ENCODE results near the gene ZNF618.

The ZNF618 gene

DNA sequence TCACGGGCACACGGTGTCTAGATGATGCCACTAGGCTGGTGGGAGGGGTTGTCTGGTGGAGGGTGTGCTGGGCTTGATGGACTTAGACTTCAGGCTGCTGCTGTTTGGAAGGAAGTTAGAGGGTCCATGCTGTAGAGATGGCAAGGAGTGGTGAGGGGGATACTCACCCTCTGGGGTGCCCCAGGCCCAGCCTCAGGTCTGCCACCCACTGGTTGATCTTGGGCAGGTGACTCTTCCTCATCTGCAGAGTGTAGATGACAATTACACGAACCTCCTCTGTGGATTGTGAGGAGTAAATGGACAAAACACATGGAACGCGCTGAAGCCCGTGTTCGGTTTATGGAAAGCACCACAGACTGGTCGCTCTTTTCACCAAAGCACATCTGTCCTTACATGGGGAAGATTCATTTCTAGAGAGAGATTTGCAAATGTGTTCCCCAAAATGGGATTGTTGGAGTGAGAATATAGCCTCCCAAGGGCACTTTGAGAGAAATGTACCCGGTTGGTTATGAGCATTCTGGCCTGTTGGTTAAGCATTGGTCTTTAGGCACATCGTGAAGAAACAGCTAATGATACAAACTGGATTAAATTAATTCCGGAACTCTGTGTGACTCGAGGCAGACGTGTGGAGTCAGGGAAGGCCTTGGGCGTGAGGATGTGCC lies 58.2 kb downstream of the ZNF618 start:
- DNase-seq (ENCODE audit: low spot score): no peak

DNA sequence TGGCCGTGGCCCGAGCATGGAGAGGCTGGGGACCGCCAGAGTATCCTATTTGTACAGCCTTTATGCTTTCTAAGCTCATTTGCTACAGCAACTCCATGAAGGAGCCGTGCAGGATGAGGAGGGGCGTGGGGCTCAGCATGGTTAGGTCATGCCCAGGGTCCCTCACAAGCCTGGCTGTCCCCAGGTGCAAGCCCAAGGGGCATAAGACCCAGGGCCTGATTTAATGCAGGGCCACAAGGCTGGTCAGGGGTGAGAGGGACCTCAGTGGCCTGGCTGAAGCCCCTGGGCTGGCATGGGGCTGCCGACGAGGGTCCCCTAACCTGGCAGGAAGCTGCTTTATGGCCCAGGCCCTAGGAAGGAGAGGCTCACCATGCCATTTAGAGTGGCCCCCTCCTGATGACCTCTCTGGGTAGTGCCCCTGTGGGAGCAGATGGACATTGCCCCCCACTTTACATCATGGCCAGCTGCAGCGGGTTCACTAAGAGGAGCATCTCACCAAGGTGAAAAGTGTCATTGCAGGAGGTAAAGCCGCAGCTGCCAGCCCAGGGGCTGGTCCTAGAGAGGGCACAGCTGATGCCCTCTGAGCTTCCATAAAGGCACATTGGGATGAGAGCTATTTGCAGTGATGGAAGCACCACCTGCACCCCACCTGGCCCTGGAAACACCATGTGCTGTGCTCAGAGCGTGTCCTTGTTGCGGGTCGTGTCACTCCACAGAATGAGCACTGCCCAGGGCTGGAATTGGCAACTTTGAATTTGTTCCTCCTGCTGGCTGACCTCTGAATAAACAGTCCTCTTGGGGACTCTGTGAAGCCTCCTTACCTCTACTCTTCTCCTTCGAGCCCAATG lies 58.9 kb downstream of the ZNF618 start:
- no peak for DNase-seq (ENCODE audit: low spot score)

DNA sequence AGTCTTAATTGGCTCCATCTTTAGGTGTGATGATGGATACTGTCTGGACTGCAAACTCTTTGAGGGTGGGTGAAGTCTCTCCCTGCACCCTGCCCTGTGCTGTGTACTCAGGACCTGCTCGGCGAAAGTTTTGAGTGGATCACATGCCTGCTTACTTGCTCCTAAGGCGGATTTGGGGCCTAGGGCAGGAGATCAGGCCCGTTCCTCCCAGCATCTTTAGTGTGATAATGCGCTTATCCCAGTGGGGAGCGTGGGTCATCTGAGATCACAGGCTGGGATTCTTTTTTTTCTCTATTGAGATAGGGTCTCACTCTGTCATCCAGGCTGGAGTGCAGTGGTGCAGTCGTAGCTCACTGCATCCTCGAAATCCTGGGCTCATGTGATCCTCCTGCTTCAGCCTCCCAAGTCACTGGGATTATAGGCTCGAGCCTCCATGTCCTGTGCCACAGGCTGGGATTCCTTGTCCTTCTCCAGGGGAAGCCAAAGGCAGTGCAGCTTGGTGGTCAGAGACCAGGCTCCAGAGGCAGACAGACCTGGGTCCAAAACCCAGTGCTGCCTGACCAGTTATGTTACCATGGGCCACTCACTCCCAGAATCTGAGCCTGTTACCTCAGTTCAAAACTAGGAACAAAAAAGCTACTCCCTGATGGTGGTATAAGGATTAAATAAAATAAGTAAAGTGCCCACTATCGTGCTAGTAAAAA lies 59.7 kb downstream of the ZNF618 start:
- no peak for DNase-seq (ENCODE audit: low spot score)

DNA sequence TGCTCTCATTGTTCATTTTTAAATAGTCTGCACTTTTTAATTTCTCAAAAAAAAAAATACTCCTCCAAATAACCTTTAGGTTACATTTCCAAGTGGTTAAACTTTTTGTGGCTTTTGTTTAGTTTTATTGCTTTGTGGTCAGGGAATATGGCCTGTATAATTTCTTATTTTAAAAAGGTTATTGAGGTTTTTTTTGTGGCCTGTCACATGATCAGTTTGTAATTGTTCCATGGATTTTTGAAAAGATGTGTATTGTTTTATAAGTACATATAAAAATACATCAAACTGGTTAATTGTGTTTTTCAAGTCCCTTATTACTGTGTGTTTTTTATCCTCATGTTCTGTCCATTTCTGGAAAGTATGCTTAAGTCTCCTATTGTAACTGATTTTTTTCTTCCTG lies 64.0 kb downstream of the ZNF618 start:
- no peak for DNase-seq (ENCODE audit: low spot score)

DNA sequence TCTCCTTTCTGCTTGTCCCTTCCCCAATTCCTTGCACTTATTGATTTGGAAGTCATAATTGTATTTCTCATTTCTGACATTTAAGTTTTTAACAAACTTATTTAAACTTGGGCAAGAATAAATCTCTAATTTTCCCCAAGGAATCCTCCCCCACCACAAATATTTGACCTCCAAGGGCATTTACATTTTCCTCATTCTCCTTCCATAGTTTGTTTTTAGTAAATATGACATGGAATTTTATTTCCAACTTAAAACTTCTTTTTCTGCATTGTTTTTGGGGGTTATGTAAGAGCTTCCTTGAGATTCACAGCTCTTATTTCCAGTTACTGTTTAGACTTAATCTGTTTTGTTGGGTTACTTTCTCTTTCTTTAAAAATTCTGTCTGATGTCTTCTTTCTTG lies 64.9 kb downstream of the ZNF618 start:
- DNase-seq (ENCODE audit: low spot score): peak; percentile 12

DNA sequence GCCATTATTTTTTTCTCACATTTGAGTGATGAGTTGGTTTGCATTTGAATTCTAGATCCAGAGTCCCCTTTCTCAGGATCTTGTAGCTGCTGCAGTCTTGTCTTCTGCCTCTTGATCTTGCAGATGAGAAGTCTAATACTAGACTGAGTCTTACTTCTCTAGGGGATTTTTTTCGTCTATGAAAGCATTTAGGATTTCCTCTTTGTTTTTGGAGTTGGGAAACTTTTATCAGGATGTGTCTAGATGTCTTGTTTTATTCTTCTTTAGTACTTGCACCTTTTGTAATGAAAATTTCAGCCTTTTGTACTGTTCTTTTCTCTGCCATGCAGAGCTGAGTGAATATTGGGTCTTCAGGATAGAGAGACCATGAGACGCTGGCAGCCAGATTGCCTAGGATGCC lies 65.4 kb downstream of the ZNF618 start:
- peak; percentile 12 for DNase-seq (ENCODE audit: low spot score)

DNA sequence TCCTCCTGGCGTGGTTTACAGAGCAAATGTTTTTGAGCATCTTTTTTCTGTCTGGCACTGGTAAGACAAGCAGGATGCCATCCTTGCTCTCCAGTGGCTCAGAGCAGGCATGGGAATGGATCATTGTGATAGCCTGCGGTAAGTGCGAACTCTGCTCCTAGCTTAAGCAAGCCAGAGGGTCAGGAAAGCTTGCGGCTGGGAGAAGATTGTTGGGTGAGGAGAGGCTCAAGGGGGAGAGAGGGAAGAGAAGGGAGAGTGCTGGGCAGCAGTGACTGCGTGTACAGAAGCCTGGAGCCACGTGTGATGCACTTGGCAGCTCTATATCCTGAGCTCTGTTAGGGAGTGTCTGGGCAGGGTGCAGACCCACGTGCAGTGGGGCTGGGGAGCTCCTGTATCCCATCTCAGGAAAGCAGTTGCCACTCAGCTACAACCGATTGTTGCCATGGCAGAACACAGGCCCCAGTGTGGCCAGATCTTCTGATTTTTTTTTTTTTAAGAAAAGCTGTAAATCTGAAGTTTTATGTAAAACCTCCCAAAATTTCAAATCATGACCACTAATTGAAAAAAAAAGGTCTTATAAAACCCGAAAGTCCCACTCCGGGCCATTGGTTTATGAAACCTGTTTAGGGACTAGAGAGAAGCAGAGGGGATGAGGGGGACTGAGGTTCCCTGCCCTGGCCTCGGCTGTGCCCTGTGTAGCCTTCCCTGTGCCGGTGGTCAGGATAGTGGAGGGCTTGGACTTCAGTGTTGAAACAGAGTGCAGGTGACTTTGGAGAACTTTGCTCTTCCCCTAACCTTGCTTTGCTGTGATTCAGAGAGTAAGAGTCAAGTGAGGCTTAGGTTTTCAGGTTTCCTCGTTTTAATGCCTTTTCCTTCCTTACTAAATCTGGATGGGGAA lies 67.3 kb downstream of the ZNF618 start:
- DNase-seq (ENCODE audit: low spot score): no peak

DNA sequence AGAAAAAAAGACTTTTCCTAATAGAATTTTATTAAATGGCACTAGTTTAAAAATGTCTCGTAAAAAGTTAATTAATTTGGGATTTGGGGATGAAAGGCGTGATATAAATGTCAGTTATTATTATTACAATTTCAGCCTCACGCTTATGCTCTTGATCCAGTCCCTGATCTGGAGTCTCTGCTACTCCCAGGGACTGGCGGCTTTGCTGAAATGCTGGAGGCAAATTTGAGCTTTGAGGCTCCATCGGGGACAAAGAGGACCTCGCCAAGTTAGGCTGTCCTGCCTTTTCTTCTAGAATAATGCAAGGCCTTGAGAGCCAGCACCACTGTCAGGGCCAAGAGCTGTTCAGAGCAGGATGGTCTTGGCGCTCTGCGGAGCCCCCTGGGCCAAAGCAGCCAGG lies 69.7 kb downstream of the ZNF618 start:
- DNase-seq (ENCODE audit: low spot score): no peak

DNA sequence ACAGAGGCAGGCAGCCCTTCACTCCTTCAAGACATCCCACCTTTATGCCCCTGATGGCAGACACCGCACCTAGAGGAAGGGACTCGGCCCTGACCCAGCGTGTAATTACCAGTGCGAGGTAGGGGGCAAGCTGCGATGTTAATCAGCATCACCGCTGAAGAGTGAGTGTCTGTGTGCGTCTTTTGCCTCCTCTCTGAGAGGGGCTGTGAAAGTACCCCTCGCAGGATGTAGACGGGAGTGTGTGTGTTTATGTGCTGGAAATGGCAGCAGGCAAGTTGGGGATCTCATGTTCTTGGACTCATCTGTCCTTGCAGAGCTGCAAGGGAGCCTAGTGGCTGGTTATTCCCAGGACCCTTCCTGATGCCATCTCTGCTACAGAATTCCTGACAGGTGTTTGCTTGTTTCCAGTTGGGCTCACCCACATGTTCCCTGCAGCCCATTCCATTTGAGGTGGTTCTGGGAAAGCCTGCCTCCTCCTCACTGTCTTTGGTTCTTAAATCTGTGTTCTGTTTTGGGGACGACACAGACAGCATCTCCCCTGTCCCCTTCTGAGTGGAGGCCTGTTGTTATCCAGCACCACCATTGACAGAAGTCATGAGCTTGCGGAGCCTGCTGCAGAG lies 70.5 kb downstream of the ZNF618 start:
- DNase-seq (ENCODE audit: low spot score): no peak

DNA sequence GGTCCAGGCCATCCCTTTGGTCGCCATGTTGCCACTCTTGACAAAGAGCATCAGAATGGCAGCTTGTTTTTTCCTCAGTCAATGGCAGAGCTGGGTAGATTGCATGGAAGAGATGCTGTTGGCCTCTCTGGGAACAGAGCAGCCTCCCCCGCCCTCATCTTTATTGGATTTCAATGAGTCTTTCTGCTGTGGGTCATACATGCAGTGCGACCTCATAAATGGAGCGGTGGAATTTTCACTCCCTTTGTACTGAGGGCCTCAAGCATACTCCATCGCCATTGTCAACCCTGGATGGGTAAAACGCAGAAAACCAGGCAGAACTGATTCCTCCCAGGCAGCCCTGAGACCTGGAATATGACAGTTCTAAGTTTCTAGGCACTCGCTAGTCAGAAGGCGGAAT lies 71.8 kb downstream of the ZNF618 start:
- no peak for DNase-seq (ENCODE audit: low spot score)

DNA sequence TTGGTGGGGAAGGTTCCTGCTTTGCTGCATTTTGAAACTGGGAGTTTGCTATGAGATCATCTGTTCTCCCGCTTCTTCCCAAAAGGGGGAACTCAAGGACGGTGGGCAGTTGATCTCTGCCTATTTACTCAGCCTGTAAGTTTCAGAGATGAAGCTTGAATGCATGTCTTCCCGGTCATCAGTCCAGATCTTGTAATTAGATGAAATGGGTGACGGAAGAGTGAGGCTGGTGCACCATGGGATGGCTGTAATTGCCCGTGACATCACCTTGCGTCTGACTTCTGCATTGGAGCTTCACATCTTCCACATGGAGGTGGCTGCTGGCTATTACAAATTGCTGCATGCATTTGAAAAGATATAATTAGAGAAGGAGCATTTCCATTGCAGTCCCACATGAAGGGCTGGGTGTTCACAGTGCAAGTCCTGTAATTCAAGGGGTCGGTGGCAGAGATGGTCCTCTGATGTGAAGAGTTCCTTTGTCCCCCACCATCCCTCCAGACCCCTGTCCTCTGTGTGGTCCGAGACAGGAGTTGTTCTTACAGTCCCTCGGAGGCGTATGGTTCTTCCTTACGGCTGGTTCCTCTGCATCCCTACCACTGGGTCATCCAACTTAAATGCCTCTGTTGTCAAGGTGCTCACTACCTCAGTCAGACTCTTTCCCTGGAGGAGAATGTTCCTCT lies 72.9 kb downstream of the ZNF618 start:
- no peak for DNase-seq (ENCODE audit: low spot score)

DNA sequence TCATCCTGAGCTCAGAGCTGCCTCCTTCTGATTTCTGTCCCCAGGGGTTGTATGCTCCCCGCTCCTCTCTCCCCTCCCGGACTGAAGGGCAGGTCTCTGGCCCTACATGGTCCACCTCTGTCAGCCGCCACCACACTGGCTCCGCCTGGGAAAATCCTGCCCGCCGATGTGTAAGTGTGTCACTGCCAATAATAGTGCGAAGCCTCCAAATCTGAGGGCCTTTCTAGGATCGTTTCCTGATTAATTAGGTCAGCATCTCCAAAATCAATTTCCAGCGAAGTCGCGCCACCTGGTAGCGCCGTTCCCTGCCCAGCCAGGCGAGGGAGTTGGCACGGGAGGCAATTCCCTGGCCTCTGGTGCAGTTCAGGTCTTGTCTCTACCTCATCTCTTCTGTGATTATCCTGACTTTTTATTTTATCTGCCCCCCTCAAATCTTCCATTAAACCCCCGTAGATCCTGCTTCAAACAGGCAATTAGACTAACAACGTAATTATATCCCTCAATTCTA lies 73.5 kb downstream of the ZNF618 start:
- no peak for DNase-seq (ENCODE audit: low spot score)

DNA sequence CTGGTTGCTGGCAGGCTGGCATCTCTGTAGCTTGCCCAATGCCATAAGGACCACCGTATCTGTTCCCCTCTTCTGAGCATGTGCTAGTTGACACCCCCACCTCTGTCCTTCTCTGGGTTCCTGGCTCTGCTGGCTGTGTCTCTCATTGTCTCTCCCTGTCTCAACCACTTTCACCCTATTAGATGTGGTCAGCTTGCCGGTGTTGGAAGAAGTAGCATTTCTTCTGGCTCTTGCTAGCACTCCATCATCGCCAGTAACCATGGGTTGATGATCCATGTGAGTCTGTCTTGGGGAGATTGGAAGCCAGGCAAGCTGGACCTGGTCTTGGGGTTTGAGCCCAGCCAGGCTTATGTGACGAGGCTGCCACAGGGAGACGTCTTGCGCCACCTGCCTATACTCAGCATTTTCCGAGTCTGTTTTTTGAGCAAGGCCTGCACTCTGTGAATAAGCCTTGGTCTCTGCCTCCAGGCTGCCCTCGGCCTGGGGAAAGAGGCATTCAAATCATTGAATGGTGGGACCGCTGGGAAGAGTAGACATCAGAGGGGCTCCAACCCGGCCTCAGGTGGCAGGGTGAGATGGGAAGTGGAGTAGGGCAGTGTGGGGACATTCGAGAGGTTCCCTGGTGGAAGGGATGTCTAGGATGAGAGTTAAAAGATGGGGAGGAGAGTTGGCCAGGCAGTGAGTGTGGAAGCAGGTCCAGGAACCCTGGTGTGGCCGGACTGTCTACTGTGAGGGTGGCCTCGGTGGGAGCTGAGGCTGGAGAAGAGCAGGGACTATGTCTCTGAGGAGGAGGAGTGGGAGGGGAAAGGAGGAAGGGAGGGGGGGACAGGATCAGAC lies 74.3 kb downstream of the ZNF618 start:
- DNase-seq (ENCODE audit: low spot score): no peak

DNA sequence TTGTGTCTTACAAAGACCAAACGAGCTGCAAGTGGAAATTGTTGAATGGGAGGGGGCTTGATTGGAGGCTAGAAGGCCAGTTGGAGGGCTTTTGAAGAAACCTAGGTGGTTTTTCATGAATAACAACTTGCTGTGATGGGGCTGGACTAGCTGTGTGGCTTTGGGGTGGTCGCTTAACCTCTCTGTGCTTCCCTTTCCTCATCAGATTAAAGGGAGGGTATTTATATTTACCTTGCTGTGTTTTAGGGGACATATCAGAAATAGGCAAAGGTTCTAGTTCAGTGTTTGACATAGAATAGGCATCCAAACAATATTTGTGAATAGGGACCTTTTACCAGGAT lies 74.9 kb downstream of the ZNF618 start:
- no peak for DNase-seq (ENCODE audit: low spot score)

DNA sequence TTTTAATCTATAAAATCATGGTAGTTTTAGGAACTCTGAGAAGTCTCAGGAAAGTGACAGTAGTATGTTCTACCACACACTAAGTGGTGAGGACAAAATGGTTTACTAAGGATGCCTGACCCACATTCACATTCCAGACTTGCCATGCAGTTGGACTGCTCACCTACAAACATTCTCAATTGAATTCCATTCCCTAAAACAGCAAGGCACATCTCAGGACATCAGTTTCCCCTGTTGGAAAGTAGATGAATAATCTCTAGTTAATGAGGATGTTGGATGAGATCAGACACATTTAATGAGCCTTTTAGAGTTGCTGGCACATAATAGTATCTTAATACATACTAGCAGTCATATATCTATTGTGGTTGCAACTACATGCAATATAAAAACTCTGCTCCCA lies 76.6 kb downstream of the ZNF618 start:
- peak; percentile 11 for DNase-seq (ENCODE audit: low spot score)

DNA sequence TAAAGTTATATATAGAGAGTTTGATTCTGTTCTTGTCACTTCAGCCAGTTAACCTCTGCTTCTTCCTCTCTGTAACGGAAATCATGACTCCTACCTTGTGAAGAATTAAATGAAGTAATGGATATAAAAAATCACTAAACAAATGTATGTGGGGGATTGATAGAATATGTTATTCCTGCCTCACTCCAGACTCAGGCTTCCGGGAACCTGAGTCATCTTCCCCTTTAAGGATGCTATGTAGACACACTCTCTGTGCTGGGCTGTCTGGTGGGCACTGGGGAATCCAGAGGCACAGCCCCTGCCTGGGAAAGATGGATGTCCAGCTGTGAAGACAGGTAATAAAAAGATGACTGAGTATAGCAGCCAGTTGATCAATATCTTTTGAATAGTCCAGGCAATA lies 77.4 kb downstream of the ZNF618 start:
- DNase-seq (ENCODE audit: low spot score): peak; percentile 42

DNA sequence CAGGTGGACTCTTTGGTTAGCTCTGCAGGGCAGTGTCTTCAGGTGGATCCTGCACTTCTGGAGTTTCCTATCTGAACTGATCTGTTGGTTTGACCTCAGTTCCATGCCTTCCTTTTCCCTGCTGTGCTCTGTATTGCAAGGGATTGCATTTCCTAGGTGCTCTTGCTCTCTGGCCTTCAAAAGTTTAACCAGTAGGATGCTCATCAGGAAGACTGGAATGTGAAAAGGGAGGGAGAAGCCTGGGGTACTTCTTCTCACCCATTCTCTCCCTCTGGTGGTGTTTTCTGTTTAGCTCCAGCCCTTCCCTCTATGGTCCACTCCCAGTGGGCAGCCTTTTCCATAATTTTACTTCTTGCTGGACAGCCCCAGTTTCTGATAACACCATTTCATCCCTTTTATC lies 78.5 kb downstream of the ZNF618 start:
- no peak for DNase-seq (ENCODE audit: low spot score)

DNA sequence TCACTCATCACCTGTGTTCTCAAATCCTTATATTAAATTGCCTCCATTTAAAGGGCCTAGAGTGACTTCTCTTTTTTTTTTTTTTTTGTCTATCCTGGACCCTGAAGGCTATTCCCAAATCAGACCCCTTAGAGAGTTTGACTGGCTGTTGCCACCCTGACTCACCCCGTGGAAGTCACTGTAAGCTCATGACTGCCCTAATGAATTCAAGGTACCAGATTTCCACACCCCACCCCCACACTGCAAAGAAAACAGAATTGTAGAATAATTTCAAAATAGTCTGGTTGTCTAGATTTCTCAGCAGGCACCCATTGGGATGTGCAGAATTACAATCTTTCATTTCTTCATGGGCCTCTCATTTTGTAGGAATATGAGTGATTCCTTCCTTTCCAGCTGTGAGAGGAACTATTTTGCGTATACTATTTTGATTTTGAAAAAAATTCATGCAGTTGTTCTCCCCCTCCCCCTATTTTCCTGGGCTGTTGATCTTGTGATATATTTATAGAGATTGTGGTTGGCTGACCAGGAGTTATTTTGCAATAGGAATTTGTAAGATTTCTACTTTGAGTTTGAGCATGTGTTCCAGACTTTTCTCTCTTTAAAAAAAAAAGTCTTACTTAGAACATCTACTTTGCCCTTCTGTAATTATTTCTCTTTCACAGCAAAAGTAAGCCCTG lies 79.1 kb downstream of the ZNF618 start:
- peak; percentile 77 for DNase-seq (ENCODE audit: low spot score)

DNA sequence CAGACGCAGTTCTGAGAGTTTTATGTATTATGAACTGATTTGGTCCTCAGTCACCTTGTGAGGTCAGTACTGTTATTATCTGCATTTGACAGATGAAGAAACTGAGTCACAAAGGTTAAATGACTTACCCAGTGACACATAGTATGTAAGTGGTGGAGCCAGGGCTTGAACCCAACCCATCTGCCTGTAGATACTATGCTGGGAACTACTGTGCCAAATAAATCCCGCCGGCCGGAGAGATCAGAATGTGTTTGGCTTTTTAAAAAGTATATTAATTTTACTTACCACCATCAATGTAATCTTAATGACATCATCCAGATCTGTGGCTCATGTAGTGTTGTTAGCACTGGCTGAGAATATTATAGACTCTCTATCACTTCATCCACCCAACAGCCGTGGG lies 80.8 kb downstream of the ZNF618 start:
- no peak for DNase-seq (ENCODE audit: low spot score)

All from hepatic stellate cell (primary cell).